K562 (cell line): ENCODE data around the gene RSPH10B. TPM values are rescaled to one million over a fixed set of nuclear protein-coding genes. Genes with fewer than 3 reads are reported as not detected.

Experiments used
- RNF2 ChIP-seq: sonication (generic); IDR thresholded peaks from 2 replicates; pipeline ENCODE4 v1.6.1; 2016
- SMARCA4 ChIP-seq: fragments of 450-650 bp; IDR thresholded peaks from 2 replicates; pipeline ENCODE4 v1.6.1; 2016
- polyA plus RNA-seq, 8 experiments: library from polyadenylated mRNA; depleted of rRNA in 4 of 8; stranded (reverse) in 5 of 8; unstranded in 3 of 8; fragments of >200 nt; fragmentation: Nextera tagmentation in 2 of 8; fragmentation: Illumina TruSeq in 1 of 8; extraction: Ambion mirVana in 2 of 8; extraction: Trizol in 1 of 8; gene quantifications; 2 replicates each; pipeline versions ENCODE4 v1.2.1 to v1.2.3, GENCODE V29; 2011 to 2014; ENCODE audit warnings: inconsistent platforms in 1 of 8, missing spikeins in 1 of 8
- total RNA-seq, 7 experiments: library from RNA; depleted of rRNA in 6 of 7; stranded (reverse); fragments of >200 nt in 6 of 7; fragmentation: Illumina TruSeq in 2 of 7; extraction: Trizol in 2 of 7; gene quantifications; 2 replicates each; pipeline versions ENCODE4 v1.2.1 to v1.2.3, GENCODE V29; 2011 to 2021; ENCODE audit warnings: low replicate concordance in 1 of 7
- TF ChIP-seq, protein P1 (sequence below), 2 experiments: fragments of 450-650 bp; IDR thresholded peaks; 2 replicates each; pipeline ENCODE4 v1.6.1; 2016; ENCODE audit warnings: mild to moderate bottlenecking in 2 of 2, borderline replicate concordance in 1 of 2, low read depth in 1 of 2, moderate library complexity in 1 of 2
- TF ChIP-seq, protein P2 (sequence below): fragments of 450-650 bp; formaldehyde crosslinking; IDR thresholded peaks from 2 replicates; pipeline ENCODE4 v1.4.0; 2020; ENCODE audit warnings: mild to moderate bottlenecking, moderate library complexity
- TF ChIP-seq, protein P3 (sequence below): fragments of 450-650 bp; formaldehyde crosslinking; IDR thresholded peaks from 2 replicates; pipeline ENCODE4 v1.4.0; 2022; ENCODE audit warnings: missing genetic modification characterization
- TF ChIP-seq, protein P4 (sequence below): fragments of 200-400 bp; formaldehyde crosslinking; IDR thresholded peaks from 2 replicates; pipeline ENCODE4 v1.6.1; 2017; ENCODE audit warnings: mild to moderate bottlenecking, low read depth, low read length, moderate library complexity
- TF ChIP-seq, protein P5 (sequence below): fragments of 450-650 bp; formaldehyde crosslinking; conservative IDR thresholded peaks from 2 replicates; pipeline ENCODE4 v1.4.0; 2022; ENCODE audit warnings: mild to moderate bottlenecking, missing genetic modification characterization
- TF ChIP-seq, protein P6 (sequence below): fragments of 450-650 bp; IDR thresholded peaks from 2 replicates; pipeline ENCODE4 v1.7.1; 2018; ENCODE audit warnings: mild to moderate bottlenecking, low read depth; ENCODE audit not compliant: partially characterized antibody

Gene RSPH10B
- total and polyA plus RNA-seq, 9 of the 15 experiments (the other 6 are each of a cell fraction or from before 2014, with no cell fraction given): 0.01 to 0.09 TPM; not detected in 7

DNA sequence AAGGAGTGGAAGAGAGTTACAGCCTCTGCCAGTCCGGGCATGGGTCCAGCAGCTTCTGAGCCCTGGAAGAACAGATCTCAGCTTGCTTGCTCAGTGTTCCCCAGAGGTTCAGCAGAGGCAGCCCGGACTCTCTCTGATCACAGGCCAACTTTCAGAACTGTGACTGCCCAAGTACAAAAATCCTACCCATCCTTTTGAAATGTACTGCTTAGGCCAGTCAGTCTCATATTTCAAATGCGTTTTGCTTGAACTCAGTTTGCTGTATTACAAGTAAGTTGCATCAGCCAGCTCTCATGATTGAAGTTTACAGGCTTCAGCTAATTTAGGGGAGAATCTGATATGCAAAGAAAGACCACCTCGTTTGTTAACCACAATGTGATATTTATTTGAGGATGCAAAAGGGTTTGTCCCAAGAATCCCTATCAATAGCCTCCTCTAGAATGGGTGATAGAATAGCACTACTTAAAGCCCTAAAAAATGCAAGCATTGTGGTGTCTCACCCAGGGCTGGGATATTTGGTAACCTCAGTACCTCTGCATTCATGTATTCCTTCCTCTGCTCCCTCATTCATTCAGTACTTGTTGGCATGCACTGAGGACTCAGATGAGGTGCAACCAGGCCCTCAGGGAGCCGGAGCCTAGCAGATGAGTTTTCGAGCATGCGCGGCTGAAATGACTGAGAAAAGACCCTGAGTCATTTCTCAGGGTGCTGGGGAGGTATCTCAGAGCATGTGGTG is 45.6 kb upstream of the RSPH10B start (continued):
- TF ChIP-seq, protein P1, sequence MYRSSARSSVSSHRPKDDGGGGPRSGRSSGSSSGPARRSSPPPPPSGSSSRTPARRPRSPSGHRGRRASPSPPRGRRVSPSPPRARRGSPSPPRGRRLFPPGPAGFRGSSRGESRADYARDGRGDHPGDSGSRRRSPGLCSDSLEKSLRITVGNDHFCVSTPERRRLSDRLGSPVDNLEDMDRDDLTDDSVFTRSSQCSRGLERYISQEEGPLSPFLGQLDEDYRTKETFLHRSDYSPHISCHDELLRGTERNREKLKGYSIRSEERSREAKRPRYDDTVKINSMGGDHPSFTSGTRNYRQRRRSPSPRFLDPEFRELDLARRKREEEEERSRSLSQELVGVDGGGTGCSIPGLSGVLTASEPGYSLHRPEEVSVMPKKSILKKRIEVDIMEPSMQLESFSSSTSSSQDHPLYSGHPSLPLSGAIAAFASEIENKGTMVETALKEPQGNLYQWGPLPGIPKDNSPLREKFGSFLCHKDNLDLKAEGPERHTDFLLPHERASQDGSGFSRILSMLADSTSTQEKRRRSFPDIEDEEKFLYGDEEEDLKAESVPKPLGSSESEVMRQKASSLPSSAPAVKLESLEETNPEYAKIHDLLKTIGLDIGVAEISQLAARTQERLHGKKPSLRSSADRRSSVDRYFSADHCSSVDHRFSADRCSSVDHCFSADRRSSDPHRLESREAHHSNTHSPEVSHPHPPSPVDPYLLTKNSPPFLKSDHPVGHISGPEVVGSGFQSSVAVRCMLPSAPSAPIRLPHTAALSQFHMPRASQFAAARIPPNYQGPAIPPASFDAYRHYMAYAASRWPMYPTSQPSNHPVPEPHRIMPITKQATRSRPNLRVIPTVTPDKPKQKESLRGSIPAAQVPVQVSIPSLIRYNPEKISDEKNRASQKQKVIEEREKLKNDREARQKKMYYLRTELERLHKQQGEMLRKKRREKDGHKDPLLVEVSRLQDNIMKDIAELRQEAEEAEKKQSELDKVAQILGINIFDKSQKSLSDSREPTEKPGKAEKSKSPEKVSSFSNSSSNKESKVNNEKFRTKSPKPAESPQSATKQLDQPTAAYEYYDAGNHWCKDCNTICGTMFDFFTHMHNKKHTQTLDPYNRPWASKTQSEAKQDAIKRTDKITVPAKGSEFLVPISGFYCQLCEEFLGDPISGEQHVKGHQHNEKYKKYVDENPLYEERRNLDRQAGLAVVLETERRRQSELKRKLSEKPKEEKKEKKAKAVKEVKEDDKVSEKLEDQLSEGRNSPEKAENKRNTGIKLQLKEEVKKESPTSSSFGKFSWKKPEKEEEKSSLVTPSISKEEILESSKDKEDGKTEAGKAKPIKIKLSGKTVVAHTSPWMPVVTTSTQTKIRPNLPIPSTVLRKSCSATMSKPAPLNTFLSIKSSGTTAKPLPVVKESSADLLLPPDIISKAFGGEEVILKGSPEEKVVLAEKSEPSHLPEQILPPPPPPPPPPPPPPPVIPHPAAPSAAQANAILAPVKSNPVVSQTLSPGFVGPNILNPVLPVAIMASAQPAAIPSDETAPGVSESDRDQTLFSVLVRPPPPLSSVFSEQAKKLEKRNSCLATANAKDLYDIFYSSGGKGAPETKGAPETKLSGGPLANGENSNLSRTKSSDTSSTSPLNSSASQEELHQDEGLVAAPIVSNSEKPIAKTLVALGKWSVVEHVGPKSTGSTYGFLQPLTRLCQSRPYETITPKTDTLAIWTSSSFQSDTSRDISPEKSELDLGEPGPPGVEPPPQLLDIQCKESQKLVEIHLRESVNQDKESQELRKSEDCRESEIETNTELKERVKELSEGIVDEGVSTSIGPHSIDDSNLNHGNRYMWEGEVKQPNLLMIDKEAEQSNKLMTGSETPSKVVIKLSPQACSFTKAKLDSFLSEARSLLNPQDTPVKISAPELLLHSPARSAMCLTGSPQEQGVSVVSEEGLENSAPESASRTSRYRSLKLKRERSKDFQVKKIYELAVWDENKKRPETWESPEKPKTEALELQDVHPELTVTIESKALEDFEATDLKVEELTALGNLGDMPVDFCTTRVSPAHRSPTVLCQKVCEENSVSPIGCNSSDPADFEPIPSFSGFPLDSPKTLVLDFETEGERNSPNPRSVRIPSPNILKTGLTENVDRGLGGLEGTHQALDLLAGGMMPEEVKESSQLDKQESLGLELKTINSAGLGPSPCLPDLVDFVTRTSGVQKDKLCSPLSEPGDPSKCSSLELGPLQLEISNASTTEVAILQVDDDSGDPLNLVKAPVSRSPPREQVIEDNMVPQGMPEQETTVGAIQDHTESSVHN (IDR thresholded peaks at IDR 0.05; ENCODE audit: borderline replicate concordance in 1 of 2, low read depth in 1 of 2): no peak
- TF ChIP-seq, protein P2, sequence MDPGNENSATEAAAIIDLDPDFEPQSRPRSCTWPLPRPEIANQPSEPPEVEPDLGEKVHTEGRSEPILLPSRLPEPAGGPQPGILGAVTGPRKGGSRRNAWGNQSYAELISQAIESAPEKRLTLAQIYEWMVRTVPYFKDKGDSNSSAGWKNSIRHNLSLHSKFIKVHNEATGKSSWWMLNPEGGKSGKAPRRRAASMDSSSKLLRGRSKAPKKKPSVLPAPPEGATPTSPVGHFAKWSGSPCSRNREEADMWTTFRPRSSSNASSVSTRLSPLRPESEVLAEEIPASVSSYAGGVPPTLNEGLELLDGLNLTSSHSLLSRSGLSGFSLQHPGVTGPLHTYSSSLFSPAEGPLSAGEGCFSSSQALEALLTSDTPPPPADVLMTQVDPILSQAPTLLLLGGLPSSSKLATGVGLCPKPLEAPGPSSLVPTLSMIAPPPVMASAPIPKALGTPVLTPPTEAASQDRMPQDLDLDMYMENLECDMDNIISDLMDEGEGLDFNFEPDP (CRISPR knock-in tag): no peak
- TF ChIP-seq, protein P3, sequence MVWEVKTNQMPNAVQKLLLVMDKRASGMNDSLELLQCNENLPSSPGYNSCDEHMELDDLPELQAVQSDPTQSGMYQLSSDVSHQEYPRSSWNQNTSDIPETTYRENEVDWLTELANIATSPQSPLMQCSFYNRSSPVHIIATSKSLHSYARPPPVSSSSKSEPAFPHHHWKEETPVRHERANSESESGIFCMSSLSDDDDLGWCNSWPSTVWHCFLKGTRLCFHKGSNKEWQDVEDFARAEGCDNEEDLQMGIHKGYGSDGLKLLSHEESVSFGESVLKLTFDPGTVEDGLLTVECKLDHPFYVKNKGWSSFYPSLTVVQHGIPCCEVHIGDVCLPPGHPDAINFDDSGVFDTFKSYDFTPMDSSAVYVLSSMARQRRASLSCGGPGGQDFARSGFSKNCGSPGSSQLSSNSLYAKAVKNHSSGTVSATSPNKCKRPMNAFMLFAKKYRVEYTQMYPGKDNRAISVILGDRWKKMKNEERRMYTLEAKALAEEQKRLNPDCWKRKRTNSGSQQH (CRISPR knock-in tag): no peak
- TF ChIP-seq, protein P4, sequence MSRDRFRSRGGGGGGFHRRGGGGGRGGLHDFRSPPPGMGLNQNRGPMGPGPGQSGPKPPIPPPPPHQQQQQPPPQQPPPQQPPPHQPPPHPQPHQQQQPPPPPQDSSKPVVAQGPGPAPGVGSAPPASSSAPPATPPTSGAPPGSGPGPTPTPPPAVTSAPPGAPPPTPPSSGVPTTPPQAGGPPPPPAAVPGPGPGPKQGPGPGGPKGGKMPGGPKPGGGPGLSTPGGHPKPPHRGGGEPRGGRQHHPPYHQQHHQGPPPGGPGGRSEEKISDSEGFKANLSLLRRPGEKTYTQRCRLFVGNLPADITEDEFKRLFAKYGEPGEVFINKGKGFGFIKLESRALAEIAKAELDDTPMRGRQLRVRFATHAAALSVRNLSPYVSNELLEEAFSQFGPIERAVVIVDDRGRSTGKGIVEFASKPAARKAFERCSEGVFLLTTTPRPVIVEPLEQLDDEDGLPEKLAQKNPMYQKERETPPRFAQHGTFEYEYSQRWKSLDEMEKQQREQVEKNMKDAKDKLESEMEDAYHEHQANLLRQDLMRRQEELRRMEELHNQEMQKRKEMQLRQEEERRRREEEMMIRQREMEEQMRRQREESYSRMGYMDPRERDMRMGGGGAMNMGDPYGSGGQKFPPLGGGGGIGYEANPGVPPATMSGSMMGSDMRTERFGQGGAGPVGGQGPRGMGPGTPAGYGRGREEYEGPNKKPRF: no peak
- TF ChIP-seq, protein P5, sequence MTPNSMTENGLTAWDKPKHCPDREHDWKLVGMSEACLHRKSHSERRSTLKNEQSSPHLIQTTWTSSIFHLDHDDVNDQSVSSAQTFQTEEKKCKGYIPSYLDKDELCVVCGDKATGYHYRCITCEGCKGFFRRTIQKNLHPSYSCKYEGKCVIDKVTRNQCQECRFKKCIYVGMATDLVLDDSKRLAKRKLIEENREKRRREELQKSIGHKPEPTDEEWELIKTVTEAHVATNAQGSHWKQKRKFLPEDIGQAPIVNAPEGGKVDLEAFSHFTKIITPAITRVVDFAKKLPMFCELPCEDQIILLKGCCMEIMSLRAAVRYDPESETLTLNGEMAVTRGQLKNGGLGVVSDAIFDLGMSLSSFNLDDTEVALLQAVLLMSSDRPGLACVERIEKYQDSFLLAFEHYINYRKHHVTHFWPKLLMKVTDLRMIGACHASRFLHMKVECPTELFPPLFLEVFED (CRISPR knock-in tag): peak; percentile 69; the same call in 1 of the 2 replicates
- TF ChIP-seq, protein P6, sequence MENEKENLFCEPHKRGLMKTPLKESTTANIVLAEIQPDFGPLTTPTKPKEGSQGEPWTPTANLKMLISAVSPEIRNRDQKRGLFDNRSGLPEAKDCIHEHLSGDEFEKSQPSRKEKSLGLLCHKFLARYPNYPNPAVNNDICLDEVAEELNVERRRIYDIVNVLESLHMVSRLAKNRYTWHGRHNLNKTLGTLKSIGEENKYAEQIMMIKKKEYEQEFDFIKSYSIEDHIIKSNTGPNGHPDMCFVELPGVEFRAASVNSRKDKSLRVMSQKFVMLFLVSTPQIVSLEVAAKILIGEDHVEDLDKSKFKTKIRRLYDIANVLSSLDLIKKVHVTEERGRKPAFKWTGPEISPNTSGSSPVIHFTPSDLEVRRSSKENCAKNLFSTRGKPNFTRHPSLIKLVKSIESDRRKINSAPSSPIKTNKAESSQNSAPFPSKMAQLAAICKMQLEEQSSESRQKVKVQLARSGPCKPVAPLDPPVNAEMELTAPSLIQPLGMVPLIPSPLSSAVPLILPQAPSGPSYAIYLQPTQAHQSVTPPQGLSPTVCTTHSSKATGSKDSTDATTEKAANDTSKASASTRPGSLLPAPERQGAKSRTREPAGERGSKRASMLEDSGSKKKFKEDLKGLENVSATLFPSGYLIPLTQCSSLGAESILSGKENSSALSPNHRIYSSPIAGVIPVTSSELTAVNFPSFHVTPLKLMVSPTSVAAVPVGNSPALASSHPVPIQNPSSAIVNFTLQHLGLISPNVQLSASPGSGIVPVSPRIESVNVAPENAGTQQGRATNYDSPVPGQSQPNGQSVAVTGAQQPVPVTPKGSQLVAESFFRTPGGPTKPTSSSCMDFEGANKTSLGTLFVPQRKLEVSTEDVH: no peak
- TF ChIP-seq RNF2 (no peak), SMARCA4 (peak; percentile 79)
